Coronary artery (tissue), 2 donors: Measurements from ENCODE around the gene CDK5RAP3.
"Not testable (repeated sequence)": the region's sequence is repeated elsewhere in the genome, so short reads cannot be mapped to it uniquely, and the experiment has no call there.

Experiments used
- DNase-seq: peaks from one replicate; pipeline ENCODE4 v3.0.0-alpha.2; 2017; ENCODE audit warnings: low spot score
- H3K27ac ChIP-seq, 2 donors: fragments of 200-600 bp; sonication (generic); one replicate each; pipeline ENCODE4 v1.5.1; 2016 to 2019
- H3K4me3 ChIP-seq: fragments of 200-600 bp; sonication (generic); 2 replicates; pipeline ENCODE4 v1.5.1; 2016; ENCODE audit warnings: mild to moderate bottlenecking, moderate library complexity
- TF ChIP-seq, protein P1 (sequence below): fragments of 200-600 bp; sonication (generic); IDR thresholded peaks from one replicate; pipeline ENCODE4 v1.5.1; 2019; ENCODE audit warnings: antibody characterized with exemption

CDK5RAP3 gene

DNA sequence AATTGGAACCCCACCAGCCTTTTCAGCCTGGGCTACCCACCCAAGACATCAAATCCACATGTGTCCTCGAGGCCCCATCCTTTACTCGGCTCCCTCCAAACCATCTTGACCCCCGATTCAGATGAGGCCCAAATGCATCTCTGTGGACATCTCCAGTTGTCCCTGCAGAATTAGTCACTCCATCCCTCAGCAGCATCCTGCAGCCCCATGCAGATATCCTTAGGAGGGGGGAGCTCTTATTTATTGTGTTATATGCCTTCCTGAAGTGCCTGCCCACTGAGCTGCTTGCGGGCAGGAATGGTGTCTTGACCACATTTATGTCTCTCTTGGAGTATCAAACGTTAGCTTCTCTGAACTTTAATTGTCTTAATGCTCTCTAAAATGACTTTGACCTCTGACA is 15.6 kb downstream of the CDK5RAP3 start:
- no peak for DNase-seq
- H3K27ac ChIP-seq, result no peak overlapping the region

DNA sequence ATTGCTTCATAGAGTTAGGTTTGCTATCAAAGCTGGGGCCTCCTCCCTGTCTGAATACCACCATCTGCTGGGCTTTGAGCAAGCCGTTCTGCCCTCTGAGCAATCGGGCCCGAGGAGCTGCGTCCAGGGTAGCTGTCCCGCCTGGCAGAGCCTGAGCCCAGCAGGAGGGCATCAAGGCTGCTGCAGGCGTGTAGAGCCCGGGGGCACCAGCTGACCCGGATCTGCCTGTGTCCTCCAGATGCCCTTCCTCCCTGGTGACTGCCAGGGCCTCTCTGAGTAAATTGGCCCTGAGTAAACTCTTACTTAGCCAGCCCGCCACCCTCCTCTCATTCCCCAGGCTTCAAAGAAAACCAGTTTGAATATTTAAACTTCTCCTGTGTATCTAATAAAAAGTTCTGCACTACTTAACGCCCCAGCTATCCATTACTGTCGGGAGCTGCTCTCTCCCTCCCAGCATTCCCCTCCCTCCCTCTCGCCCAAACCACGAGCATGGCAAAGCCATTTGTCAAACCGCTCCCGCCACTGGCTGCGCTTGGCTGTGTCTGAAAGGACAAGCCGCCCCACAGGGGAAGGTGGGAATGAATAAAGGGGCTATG is 16.4 kb downstream of the CDK5RAP3 start:
- TF ChIP-seq, protein P1, sequence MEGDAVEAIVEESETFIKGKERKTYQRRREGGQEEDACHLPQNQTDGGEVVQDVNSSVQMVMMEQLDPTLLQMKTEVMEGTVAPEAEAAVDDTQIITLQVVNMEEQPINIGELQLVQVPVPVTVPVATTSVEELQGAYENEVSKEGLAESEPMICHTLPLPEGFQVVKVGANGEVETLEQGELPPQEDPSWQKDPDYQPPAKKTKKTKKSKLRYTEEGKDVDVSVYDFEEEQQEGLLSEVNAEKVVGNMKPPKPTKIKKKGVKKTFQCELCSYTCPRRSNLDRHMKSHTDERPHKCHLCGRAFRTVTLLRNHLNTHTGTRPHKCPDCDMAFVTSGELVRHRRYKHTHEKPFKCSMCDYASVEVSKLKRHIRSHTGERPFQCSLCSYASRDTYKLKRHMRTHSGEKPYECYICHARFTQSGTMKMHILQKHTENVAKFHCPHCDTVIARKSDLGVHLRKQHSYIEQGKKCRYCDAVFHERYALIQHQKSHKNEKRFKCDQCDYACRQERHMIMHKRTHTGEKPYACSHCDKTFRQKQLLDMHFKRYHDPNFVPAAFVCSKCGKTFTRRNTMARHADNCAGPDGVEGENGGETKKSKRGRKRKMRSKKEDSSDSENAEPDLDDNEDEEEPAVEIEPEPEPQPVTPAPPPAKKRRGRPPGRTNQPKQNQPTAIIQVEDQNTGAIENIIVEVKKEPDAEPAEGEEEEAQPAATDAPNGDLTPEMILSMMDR, result no peak
- no peak overlapping the region for H3K4me3 ChIP-seq
- DNase-seq, result no peak
- H3K27ac ChIP-seq, result no peak overlapping the region

More for the DNA sequence above, 15.6 kb downstream of the CDK5RAP3 start:
- TF ChIP-seq, protein P1, result no peak
- no peak overlapping the region for H3K4me3 ChIP-seq

DNA sequence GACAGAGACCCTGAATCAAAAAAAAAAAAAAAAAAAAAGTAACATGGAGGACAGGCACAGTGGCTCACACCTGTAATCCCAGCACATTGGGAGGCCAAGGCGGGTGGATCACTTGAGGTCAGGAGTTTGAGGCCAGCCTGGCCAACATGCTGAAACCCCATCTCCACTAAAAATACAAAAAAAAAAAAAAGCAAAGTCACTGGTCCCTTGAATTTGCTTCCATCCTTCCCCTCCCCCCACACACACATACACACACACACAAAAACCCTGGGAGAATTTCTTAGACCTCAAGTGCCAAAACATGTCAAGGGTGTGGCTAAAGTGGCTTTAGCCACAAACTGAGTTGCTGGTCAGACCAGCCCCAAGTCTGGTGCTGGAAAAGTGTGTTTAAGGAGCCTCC is 17.5 kb downstream of the CDK5RAP3 start:
- not testable (repeated sequence) for H3K27ac ChIP-seq, H3K4me3 ChIP-seq, DNase-seq

DNA sequence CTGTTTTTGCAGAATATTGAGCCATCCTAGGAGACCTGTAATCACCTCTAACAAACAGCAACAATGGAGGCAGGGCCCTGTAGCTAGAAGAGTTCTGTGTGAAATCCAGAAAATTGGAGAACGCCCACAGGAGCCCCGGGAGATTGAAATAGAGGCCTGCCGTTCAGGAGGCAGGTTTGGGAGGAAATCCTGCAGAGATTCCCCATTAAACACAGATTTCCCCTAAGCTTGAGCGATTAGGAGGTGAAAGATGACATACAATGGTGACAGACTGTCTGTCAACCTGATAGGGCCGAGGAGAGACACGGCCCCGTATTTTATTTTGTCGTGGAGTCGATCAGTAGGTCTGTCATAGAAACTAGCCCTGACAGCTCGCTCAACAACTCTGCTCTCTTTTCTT is 18.2 kb downstream of the CDK5RAP3 start:
- no peak overlapping the region for H3K4me3 ChIP-seq
- H3K27ac ChIP-seq, result no peak overlapping the region
- TF ChIP-seq, protein P1, result no peak
- DNase-seq, result no peak

DNA sequence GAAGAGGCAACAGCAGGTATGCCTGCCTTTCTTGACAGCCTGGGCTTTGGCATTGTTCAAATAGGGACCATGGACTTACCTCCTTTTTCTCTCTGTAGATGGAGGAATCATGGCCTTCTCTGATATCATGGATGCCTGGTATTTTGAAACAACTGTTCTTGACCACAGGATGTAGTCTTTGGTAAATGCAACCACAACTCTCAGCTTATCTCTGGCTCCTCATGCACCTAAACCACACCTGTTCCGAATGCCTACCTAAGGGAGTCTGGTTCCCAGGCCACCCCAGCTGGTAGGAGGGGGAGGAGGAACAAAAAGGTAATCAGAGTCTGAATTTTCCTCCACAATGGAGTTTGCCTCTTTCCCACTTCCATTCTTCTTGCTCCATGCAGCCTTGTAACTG is 18.8 kb downstream of the CDK5RAP3 start:
- Histone ChIP-seq H3K27ac (no peak overlapping the region), H3K4me3 (no peak overlapping the region)
- no peak for DNase-seq
- TF ChIP-seq, protein P1, result no peak

DNA sequence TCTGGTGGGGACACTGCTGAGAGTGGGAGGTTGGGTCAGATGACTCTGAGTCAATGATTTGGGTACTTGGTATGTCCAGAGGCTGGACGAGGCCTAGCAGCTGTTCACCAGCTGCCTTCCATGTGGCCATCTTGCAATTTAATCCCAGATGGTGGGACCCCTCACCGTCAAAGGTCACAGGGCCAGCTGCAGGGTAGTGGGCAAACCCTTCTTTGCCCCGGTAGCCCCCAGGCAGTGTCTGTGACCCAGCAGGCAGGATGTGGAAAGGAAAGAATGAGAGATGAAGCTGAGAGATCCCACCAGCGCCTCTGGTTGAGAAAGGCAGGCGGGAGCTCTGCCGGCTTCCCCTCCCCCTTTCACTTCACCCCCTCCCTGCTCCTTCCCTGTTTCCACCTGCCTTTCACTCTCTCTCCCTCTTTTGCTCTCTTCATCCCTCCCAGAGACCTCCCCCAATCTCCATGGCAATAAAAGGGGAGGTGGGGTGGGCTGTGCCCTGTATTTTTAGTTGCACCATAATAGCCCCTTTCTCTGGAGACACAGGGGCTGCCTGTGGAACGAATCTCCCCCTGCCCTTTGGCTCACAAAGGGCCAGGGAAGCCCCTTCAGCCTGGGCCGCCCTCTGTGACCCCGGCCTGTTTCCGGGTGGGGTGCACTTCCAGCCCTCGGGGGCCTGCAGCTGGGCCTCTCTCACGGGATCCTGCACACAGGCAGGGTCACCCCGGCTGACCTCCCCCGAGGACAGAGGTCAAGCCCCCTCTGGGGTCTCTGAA is 20.2 kb downstream of the CDK5RAP3 start:
- TF ChIP-seq, protein P1, result no peak
- Histone ChIP-seq H3K4me3 (no peak overlapping the region), H3K27ac (no peak overlapping the region)
- DNase-seq, result no peak

DNA sequence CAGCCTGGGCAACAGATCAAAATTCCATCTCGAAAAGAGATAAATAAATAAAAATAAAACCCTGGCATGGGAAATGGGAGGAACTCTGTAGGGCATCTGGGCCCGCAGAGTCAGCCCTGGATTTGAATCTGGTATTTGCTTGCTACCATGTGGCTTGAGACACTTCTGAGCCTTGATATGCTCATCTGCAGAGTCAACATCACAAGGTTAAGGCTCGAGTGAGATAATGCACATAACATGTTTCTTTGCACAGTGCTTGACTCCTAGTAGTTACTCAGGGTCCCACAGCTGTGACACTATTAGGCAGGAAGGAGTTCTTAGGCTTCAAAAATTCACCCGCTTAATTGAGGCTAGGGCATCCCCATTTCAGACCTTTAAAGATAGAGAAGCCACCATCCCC is 21.3 kb downstream of the CDK5RAP3 start:
- Histone ChIP-seq H3K27ac (no peak overlapping the region), H3K4me3 (no peak overlapping the region)
- TF ChIP-seq, protein P1, result no peak
- DNase-seq, result no peak
